Spleen (tissue), 11 donors: ENCODE results near the gene CEP112. TPM values are rescaled to one million over a fixed set of nuclear protein-coding genes. Genes with fewer than 3 reads are reported as not detected.

Experiments
- DNase-seq: peaks from one replicate; pipeline ENCODE4 v3.0.0-alpha.2; 2020
- H3K27ac ChIP-seq, 8 donors: fragments of 200-600 bp; sonication (generic) in 7 of 8; 1 replicate in 4 of 8; 2 replicates in 4 of 8; pipeline versions ENCODE4 v1.5.0 to v1.8.0; 2016 to 2021; ENCODE audit warnings: inconsistent platforms in 4 of 8, mild to moderate bottlenecking in 4 of 8, moderate library complexity in 1 of 8
- H3K27me3 ChIP-seq, 7 donors: fragments of 200-600 bp; sonication (generic) in 6 of 7; replicated peaks in 1 of 7; 1 replicate in 4 of 7; 2 replicates in 3 of 7; pipeline versions ENCODE4 v1.5.0 to v1.8.0; 2016 to 2021; ENCODE audit warnings: inconsistent platforms in 3 of 7, mild to moderate bottlenecking in 1 of 7
- H3K36me3 ChIP-seq, 6 donors: fragments of 200-600 bp; sonication (generic) in 5 of 6; 1 replicate in 4 of 6; 2 replicates in 2 of 6; pipeline versions ENCODE4 v1.5.0 to v1.8.0; 2016 to 2021; ENCODE audit warnings: inconsistent platforms in 2 of 6
- H3K4me1 ChIP-seq, 6 donors: fragments of 200-600 bp; sonication (generic) in 5 of 6; 1 replicate in 3 of 6; 2 replicates in 3 of 6; pipeline versions ENCODE4 v1.5.0 to v1.8.0; 2016 to 2021; ENCODE audit warnings: inconsistent platforms in 3 of 6
- H3K4me3 ChIP-seq, 8 donors: fragments of 200-600 bp; sonication (generic) in 7 of 8; 1 replicate in 4 of 8; 2 replicates in 4 of 8; pipeline versions ENCODE4 v1.5.0 to v1.8.0; 2016 to 2021; ENCODE audit warnings: inconsistent platforms in 4 of 8, mild to moderate bottlenecking in 4 of 8, moderate library complexity in 2 of 8
- H3K9me3 ChIP-seq, 8 donors: fragments of 200-600 bp; sonication (generic) in 7 of 8; 1 replicate in 4 of 8; 2 replicates in 4 of 8; pipeline versions ENCODE4 v1.5.0 to v1.8.0; 2016 to 2021; ENCODE audit warnings: inconsistent platforms in 4 of 8
- CTCF ChIP-seq, 11 experiments: fragments of 200-600 bp in 7 of 11; fragments of 450-650 bp in 4 of 11; sonication (generic) in 4 of 11; IDR thresholded peaks in 8 of 11; conservative IDR thresholded peaks in 3 of 11; 1 replicate in 7 of 11; 2 replicates in 4 of 11; pipeline versions ENCODE4 v1.4.0 to v1.8.0; 2016 to 2021; ENCODE audit warnings: antibody characterized with exemption in 11 of 11, inconsistent platforms in 4 of 11, mild to moderate bottlenecking in 1 of 11
- POLR2A ChIP-seq, 3 donors: fragments of 450-650 bp; IDR thresholded peaks; one replicate each; pipeline ENCODE4 v1.5.1; 2017; ENCODE audit warnings: antibody characterized with exemption in 3 of 3, mild to moderate bottlenecking in 1 of 3
- POLR2AphosphoS5 ChIP-seq, 3 donors: sonication (generic); formaldehyde crosslinking; IDR thresholded peaks; one replicate each; pipeline ENCODE4 v1.5.1; 2017; ENCODE audit warnings: antibody characterized with exemption in 3 of 3
- WGBS, 5 donors: extraction: QIAGEN DNeasy Blood & Tissue Kit in 3 of 5; methylation state at CpG; one replicate each; pipeline versions ENCODE4 v1.1.5 to v1.1.7; 2013 to 2018; 5-methylcytosine and 5-hydroxymethylcytosine counted together
- intact Hi-C: fragments of 100-400 bp; cut with DNase I; formaldehyde crosslinking; loops from one replicate; pipeline ENCODE4 v1.15.0; 2023; ENCODE audit warnings: low total_unique reads
- polyA plus RNA-seq, 3 donors: library from polyadenylated mRNA; stranded (reverse); fragments of 200-250 nt; gene quantifications; one replicate each; pipeline ENCODE4 v1.2.1, GENCODE V29; 2013
- total RNA-seq, 7 donors: library from RNA; depleted of rRNA in 3 of 7; stranded (reverse); fragments of >200 nt in 3 of 7; fragmentation: NEBNext Ultra II Directional in 4 of 7; extraction: Animal tissue kit (Norgen Biotek cat#: 25700) in 4 of 7; gene quantifications; one replicate each; pipeline versions ENCODE4 v1.1.0 to v1.2.1, GENCODE V29; 2016 to 2021
- donor health status: healthy with polysubstance abuse.
- donor health status: DM: no; HTN: no; CAD: no; lungs with moderate emphysema.
- donor health status: DM: no; HTN: no; CAD: no.
- donor health status: Bipolar disorder and iron deficiency.
- donor health status: healthy.
- donor health status: DM: no; HTN: no; CAD: no.
- donor health status: DM: yes; HTN: yes; CAD: no.

CEP112 gene
- total and polyA plus RNA-seq, 10 donors = 3.1 to 31.0 (median 16.8) TPM

GRCh38 chr17:66175892-66176291 is 16.0 kb downstream of the CEP112 start:
- no peaks in the 10 kb centered on the region for H3K9me3 ChIP-seq
- H3K4me3 ChIP-seq = no peak overlapping the region
- DNase-seq = no peak
- H3K4me1 ChIP-seq = no peaks in the 10 kb centered on the region
- no peaks in the 10 kb centered on the region for H3K27me3 ChIP-seq
- TF ChIP-seq CTCF (IDR thresholded peaks at IDR 0.05 in 8 of 11, conservative IDR thresholded peaks at IDR 0.05 in 3 of 11) (no peak), POLR2A (IDR thresholded peaks at IDR 0.05) (no peak), POLR2AphosphoS5 (IDR thresholded peaks at IDR 0.05) (no peak)
- no peak overlapping the region for H3K27ac ChIP-seq
- intact Hi-C loops = no loop called here
- H3K36me3 ChIP-seq = peaks cover 0 to 6% (median under 1%) of the 10 kb centered on the region in 6 donors
- 50 to 67% (median 57%) methylated on average over 1 of the region's 1 CpG for WGBS, 5 donors

- Histone ChIP-seq H3K27ac (no peak overlapping the region), H3K27me3 (no peaks in the 10 kb centered on the region), H3K36me3 (no peaks in the 10 kb centered on the region), H3K4me3 (no peak overlapping the region), H3K9me3 (no peaks in the 10 kb centered on the region), H3K4me1 (no peaks in the 10 kb centered on the region)
- no peak for DNase-seq
- 46 to 91% (median 60%) methylated on average over 2 of the region's 2 CpGs for WGBS, 5 donors
- TF ChIP-seq POLR2AphosphoS5 (IDR thresholded peaks at IDR 0.05) (no peak), CTCF (IDR thresholded peaks at IDR 0.05 in 8 of 11, conservative IDR thresholded peaks at IDR 0.05 in 3 of 11) (no peak), POLR2A (IDR thresholded peaks at IDR 0.05) (no peak)
- intact Hi-C loops = no loop called here
These were observed 19.2 kb downstream of the CEP112 start for GRCh38 chr17:66172691-66173223.

- H3K36me3 ChIP-seq = no peaks in the 10 kb centered on the region
- no peaks in the 10 kb centered on the region for H3K27me3 ChIP-seq
- no peak overlapping the region for H3K27ac ChIP-seq
- no peak overlapping the region for H3K4me3 ChIP-seq
- WGBS, 5 donors = 77 to 88% (median 84%) methylated on average over 5 of the region's 5 CpGs
- no peaks in the 10 kb centered on the region for H3K4me1 ChIP-seq
- no peaks in the 10 kb centered on the region for H3K9me3 ChIP-seq
- intact Hi-C loops = no loop called here
- TF ChIP-seq CTCF (IDR thresholded peaks at IDR 0.05 in 8 of 11, conservative IDR thresholded peaks at IDR 0.05 in 3 of 11) = no peak
- TF ChIP-seq POLR2AphosphoS5 (IDR thresholded peaks at IDR 0.05) = no peak
- no peak for TF ChIP-seq POLR2A (IDR thresholded peaks at IDR 0.05)
- DNase-seq = no peak
These were observed 19.8 kb downstream of the CEP112 start for GRCh38 chr17:66172144-66172543.

GRCh38 chr17:66171692-66172091 is 20.2 kb downstream of the CEP112 start:
- no peak for DNase-seq
- TF ChIP-seq POLR2AphosphoS5 (IDR thresholded peaks at IDR 0.05) = no peak
- Histone ChIP-seq H3K9me3 (no peaks in the 10 kb centered on the region), H3K36me3 (no peaks in the 10 kb centered on the region), H3K4me1 (no peaks in the 10 kb centered on the region), H3K27ac (no peak overlapping the region), H3K4me3 (no peak overlapping the region), H3K27me3 (no peaks in the 10 kb centered on the region)
- 56 to 77% (median 63%) methylated on average over 3 of the region's 3 CpGs for WGBS, 5 donors
- intact Hi-C loops = no loop called here

GRCh38 chr17:66171172-66171571 is 20.8 kb downstream of the CEP112 start:
- no peaks in the 10 kb centered on the region for H3K27me3 ChIP-seq
- H3K36me3 ChIP-seq = no peaks in the 10 kb centered on the region
- no peak overlapping the region for H3K27ac ChIP-seq
- no peaks in the 10 kb centered on the region for H3K4me1 ChIP-seq
- intact Hi-C loops = no loop called here
- TF ChIP-seq POLR2AphosphoS5 (IDR thresholded peaks at IDR 0.05) = no peak
- no peak for TF ChIP-seq POLR2A (IDR thresholded peaks at IDR 0.05)
- no peak for TF ChIP-seq CTCF (IDR thresholded peaks at IDR 0.05 in 8 of 11, conservative IDR thresholded peaks at IDR 0.05 in 3 of 11)
- H3K4me3 ChIP-seq = no peak overlapping the region
- no peaks in the 10 kb centered on the region for H3K9me3 ChIP-seq
- DNase-seq = no peak
